Liver (tissue), 9 donors: Measurements from ENCODE around the gene NSD1. TPM values are rescaled to one million over a fixed set of nuclear protein-coding genes. Genes with fewer than 3 reads are reported as not detected.

Experiments
- DNase-seq: peaks from one replicate; pipeline ENCODE4 v3.0.0-alpha.2; 2017; ENCODE audit warnings: low spot score
- H3K27ac ChIP-seq, 2 donors: one replicate each; pipeline ENCODE4 v1.7.0; 2013; ENCODE audit warnings: inconsistent platforms in 2 of 2, low read length in 2 of 2, control low read depth in 1 of 2, low read depth in 1 of 2, mild to moderate bottlenecking in 1 of 2
- H3K27me3 ChIP-seq, 4 donors: one replicate each; pipeline versions ENCODE4 v1.6.1 to v1.7.0; 2013; ENCODE audit warnings: low read length in 3 of 4, inconsistent platforms in 1 of 4, mild to moderate bottlenecking in 1 of 4, moderate library complexity in 1 of 4; ENCODE audit not compliant: control insufficient read depth in 4 of 4, insufficient read depth in 4 of 4
- H3K36me3 ChIP-seq, 4 donors: one replicate each; pipeline versions ENCODE4 v1.6.1 to v1.7.0; 2013; ENCODE audit warnings: low read length in 3 of 4, mild to moderate bottlenecking in 3 of 4, low read depth in 1 of 4, moderate library complexity in 1 of 4; ENCODE audit not compliant: control insufficient read depth in 4 of 4, insufficient read depth in 3 of 4
- H3K4me1 ChIP-seq, 4 donors: one replicate each; pipeline versions ENCODE4 v1.6.1 to v1.7.0; 2013; ENCODE audit warnings: low read length in 3 of 4, mild to moderate bottlenecking in 3 of 4, moderate library complexity in 1 of 4; ENCODE audit not compliant: control insufficient read depth in 4 of 4, insufficient read depth in 4 of 4
- H3K4me3 ChIP-seq, 3 donors: one replicate each; pipeline versions ENCODE4 v1.6.1 to v1.7.0; 2013; ENCODE audit warnings: low read length in 3 of 3, control low read depth in 1 of 3, low read depth in 1 of 3, mild to moderate bottlenecking in 1 of 3
- H3K9ac ChIP-seq, 2 donors: one replicate each; pipeline ENCODE4 v1.7.0; 2013; ENCODE audit warnings: low read length in 2 of 2, mild to moderate bottlenecking in 2 of 2, moderate library complexity in 2 of 2, control low read depth in 1 of 2, low read depth in 1 of 2
- H3K9me3 ChIP-seq, 4 donors: one replicate each; pipeline versions ENCODE4 v1.6.1 to v1.7.0; 2013; ENCODE audit warnings: low read length in 3 of 4; ENCODE audit not compliant: control insufficient read depth in 4 of 4
- ATF3 ChIP-seq: IDR thresholded peaks from 2 replicates; pipeline ENCODE4 v1.6.1; 2016; ENCODE audit warnings: antibody characterized with exemption
- CTCF ChIP-seq: fragments of 150-350 bp; IDR thresholded peaks from 2 replicates; pipeline ENCODE4 v1.5.1; 2017; ENCODE audit warnings: improper control_type of control experiment, low read depth, low read length; ENCODE audit not compliant: missing input control
- EGR1 ChIP-seq, 2 donors: IDR thresholded peaks; 2 replicates each; pipeline ENCODE4 v1.6.1; 2016 to 2018; ENCODE audit warnings: antibody characterized with exemption in 2 of 2, low read depth in 2 of 2
- FOXA1 ChIP-seq: IDR thresholded peaks from 2 replicates; pipeline ENCODE4 v1.6.1; 2016; ENCODE audit warnings: antibody characterized with exemption
- FOXA2 ChIP-seq: IDR thresholded peaks from 2 replicates; pipeline ENCODE4 v1.6.1; 2016; ENCODE audit warnings: antibody characterized with exemption
- GABPA ChIP-seq, 2 donors: IDR thresholded peaks in 1 of 2; conservative IDR thresholded peaks in 1 of 2; 2 replicates each; pipeline ENCODE4 v1.6.1; 2016; ENCODE audit warnings: antibody characterized with exemption in 2 of 2, mild to moderate bottlenecking in 1 of 2, moderate library complexity in 1 of 2
- HNF4A ChIP-seq, 2 donors: conservative IDR thresholded peaks; 2 replicates each; pipeline ENCODE4 v1.6.1; 2016; ENCODE audit warnings: antibody characterized with exemption in 2 of 2, mild to moderate bottlenecking in 2 of 2
- HNF4G ChIP-seq: IDR thresholded peaks from 2 replicates; pipeline ENCODE4 v1.6.1; 2016; ENCODE audit warnings: antibody characterized with exemption
- JUND ChIP-seq, 2 donors: IDR thresholded peaks; 2 replicates each; pipeline ENCODE4 v1.6.1; 2016; ENCODE audit warnings: antibody characterized with exemption in 2 of 2
- MAX ChIP-seq: IDR thresholded peaks from 2 replicates; pipeline ENCODE4 v1.6.1; 2016; ENCODE audit warnings: antibody characterized with exemption
- NR2F2 ChIP-seq: IDR thresholded peaks from 2 replicates; pipeline ENCODE4 v1.6.1; 2016; ENCODE audit warnings: antibody characterized with exemption
- RAD21 ChIP-seq, 2 donors: IDR thresholded peaks; 2 replicates each; pipeline ENCODE4 v1.6.1; 2016; ENCODE audit warnings: antibody characterized with exemption in 2 of 2, mild to moderate bottlenecking in 2 of 2
- REST ChIP-seq: IDR thresholded peaks from 2 replicates; pipeline ENCODE4 v1.6.1; 2016; ENCODE audit warnings: antibody characterized with exemption, mild to moderate bottlenecking
- RXRA ChIP-seq, 2 donors: IDR thresholded peaks; 2 replicates each; pipeline ENCODE4 v1.6.1; 2017 to 2018; ENCODE audit warnings: antibody characterized with exemption in 2 of 2, mild to moderate bottlenecking in 1 of 2
- SP1 ChIP-seq: IDR thresholded peaks from 2 replicates; pipeline ENCODE4 v1.6.1; 2018; ENCODE audit warnings: antibody characterized with exemption, mild to moderate bottlenecking
- TAF1 ChIP-seq: conservative IDR thresholded peaks from 2 replicates; pipeline ENCODE4 v1.6.1; 2016; ENCODE audit warnings: antibody characterized with exemption, mild to moderate bottlenecking
- YY1 ChIP-seq: IDR thresholded peaks from 2 replicates; pipeline ENCODE4 v1.6.1; 2016; ENCODE audit warnings: antibody characterized with exemption, mild to moderate bottlenecking
- ZBTB33 ChIP-seq: IDR thresholded peaks from 2 replicates; pipeline ENCODE4 v1.6.1; 2016; ENCODE audit warnings: antibody characterized with exemption
- WGBS: extraction: QIAGEN DNeasy Blood & Tissue Kit; methylation state at CpG from one replicate; pipeline ENCODE4 v1.1.7; 2013; 5-methylcytosine and 5-hydroxymethylcytosine counted together
- polyA plus RNA-seq, 2 donors: library from polyadenylated mRNA; stranded (reverse) in 1 of 2; unstranded in 1 of 2; fragments of 200-250 nt in 1 of 2; fragments of >200 nt in 1 of 2; fragmentation: Nextera tagmentation in 1 of 2; extraction: Ambion mirVana in 1 of 2; gene quantifications; one replicate each; pipeline versions ENCODE4 v1.2.1 to v1.2.3, GENCODE V29; 2013 to 2015
- total RNA-seq, 2 donors: library from RNA; depleted of rRNA; stranded (reverse); fragments of >200 nt; gene quantifications; one replicate each; pipeline ENCODE4 v1.2.3, GENCODE V29; 2014
- donor health status: healthy.
- donor health status: healthy.
- donor health status: healthy.
- donor health status: healthy.
- donor health status: healthy.

Gene NSD1
- total and polyA plus RNA-seq, 4 donors, result 5.3 to 34.1 (median 19.3) TPM

- DNase-seq, result no peak
- TF ChIP-seq REST (no peak), TAF1 (no peak), CTCF (no peak), GABPA (IDR thresholded peaks at IDR 0.05 in 1 of 2, conservative IDR thresholded peaks at IDR 0.05 in 1 of 2) (no peak), HNF4A (conservative IDR thresholded peaks at IDR 0.05) (no peak), FOXA1 (no peak)
- Histone ChIP-seq H3K36me3 (peaks cover 2 to 11% (median 4%) of the 10 kb centered on the region in 4 donors), H3K27ac (no peak overlapping the region), H3K9me3 (no peaks in the 10 kb centered on the region), H3K27me3 (no peaks in the 10 kb centered on the region), H3K4me3 (no peak overlapping the region), H3K9ac (no peak overlapping the region), H3K4me1 (peaks cover 12 to 52% (median 41%) of the 10 kb centered on the region in 4 donors)
- 91% methylated on average over 4 of the region's 4 CpGs for WGBS
Measured at GRCh38 chr5:177347699-177348098, 214.1 kb downstream of the NSD1 start.

- WGBS, result 66% methylated on average over 3 of the region's 3 CpGs
- TF ChIP-seq ATF3 (no peak), GABPA (IDR thresholded peaks at IDR 0.05 in 1 of 2, conservative IDR thresholded peaks at IDR 0.05 in 1 of 2) (no peak), REST (no peak), HNF4G (no peak), RXRA (IDR thresholded peaks at IDR 0.05) (no peak), FOXA1 (no peak), NR2F2 (no peak), TAF1 (no peak), MAX (no peak), YY1 (no peak), JUND (IDR thresholded peaks at IDR 0.05) (no peak), FOXA2 (no peak), SP1 (no peak), EGR1 (IDR thresholded peaks at IDR 0.05; ENCODE audit: low read depth in 2 of 2) (no peak), RAD21 (IDR thresholded peaks at IDR 0.05) (no peak), CTCF (no peak), HNF4A (conservative IDR thresholded peaks at IDR 0.05) (no peak), ZBTB33 (no peak)
- no peak overlapping the region for H3K4me3 ChIP-seq
- H3K36me3 ChIP-seq, result peaks cover 0 to 9% (median 2%) of the 10 kb centered on the region in 4 donors
- no peak for DNase-seq
- H3K4me1 ChIP-seq, result peaks cover 14 to 57% (median 48%) of the 10 kb centered on the region in 4 donors
- H3K9me3 ChIP-seq, result no peaks in the 10 kb centered on the region
- H3K9ac ChIP-seq, result no peak overlapping the region
- H3K27ac ChIP-seq, result no peak overlapping the region
- no peaks in the 10 kb centered on the region for H3K27me3 ChIP-seq
Measured at GRCh38 chr5:177349362-177349647, 215.7 kb downstream of the NSD1 start.
